GM12873 (cell line): Measurements from ENCODE around the gene PLAC1.

Experiments used
- TF ChIP-seq, protein P1 (sequence below): IDR thresholded peaks from 2 replicates; pipeline ENCODE4 v1.5.1; 2012; ENCODE audit warnings: low read depth, mild to moderate bottlenecking, moderate library complexity, low read length, control low read depth; ENCODE audit not compliant: insufficient read depth; ENCODE audit errors: missing control alignments

PLAC1 gene

DNA sequence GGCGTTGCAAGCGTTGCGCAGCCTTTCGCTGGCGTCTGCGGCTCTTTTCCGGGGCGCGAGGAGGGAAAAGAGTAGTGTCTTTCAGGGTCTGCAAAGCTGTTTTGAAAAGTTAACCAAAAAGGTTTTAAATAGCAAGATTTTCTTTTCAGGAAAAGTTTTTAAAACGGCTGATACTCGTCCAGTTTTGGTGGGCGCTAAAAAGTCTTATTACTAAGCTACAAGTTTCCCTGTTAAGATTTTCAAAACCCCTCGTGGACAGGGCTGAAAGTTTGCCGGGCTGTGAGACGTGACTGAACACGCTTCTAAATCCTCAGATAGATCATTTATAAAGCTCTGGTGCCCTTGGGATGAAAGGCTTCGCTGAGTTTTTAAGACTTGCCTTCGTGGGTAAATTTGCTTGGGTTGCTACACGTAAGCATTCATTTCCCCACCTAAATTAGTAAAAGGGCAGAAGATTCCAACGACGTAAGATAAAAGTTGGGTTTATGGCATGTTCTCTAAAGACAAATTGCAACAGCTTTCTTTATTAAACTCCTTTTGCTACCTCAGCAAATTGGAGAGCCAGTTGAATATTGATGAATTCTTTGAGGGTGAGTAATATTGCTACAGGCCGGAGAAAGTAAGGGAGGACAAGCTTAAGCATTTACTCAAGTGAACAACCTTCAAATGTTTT lies 106.8 kb downstream of the PLAC1 start:
- TF ChIP-seq, protein P1, sequence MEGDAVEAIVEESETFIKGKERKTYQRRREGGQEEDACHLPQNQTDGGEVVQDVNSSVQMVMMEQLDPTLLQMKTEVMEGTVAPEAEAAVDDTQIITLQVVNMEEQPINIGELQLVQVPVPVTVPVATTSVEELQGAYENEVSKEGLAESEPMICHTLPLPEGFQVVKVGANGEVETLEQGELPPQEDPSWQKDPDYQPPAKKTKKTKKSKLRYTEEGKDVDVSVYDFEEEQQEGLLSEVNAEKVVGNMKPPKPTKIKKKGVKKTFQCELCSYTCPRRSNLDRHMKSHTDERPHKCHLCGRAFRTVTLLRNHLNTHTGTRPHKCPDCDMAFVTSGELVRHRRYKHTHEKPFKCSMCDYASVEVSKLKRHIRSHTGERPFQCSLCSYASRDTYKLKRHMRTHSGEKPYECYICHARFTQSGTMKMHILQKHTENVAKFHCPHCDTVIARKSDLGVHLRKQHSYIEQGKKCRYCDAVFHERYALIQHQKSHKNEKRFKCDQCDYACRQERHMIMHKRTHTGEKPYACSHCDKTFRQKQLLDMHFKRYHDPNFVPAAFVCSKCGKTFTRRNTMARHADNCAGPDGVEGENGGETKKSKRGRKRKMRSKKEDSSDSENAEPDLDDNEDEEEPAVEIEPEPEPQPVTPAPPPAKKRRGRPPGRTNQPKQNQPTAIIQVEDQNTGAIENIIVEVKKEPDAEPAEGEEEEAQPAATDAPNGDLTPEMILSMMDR = no peak

DNA sequence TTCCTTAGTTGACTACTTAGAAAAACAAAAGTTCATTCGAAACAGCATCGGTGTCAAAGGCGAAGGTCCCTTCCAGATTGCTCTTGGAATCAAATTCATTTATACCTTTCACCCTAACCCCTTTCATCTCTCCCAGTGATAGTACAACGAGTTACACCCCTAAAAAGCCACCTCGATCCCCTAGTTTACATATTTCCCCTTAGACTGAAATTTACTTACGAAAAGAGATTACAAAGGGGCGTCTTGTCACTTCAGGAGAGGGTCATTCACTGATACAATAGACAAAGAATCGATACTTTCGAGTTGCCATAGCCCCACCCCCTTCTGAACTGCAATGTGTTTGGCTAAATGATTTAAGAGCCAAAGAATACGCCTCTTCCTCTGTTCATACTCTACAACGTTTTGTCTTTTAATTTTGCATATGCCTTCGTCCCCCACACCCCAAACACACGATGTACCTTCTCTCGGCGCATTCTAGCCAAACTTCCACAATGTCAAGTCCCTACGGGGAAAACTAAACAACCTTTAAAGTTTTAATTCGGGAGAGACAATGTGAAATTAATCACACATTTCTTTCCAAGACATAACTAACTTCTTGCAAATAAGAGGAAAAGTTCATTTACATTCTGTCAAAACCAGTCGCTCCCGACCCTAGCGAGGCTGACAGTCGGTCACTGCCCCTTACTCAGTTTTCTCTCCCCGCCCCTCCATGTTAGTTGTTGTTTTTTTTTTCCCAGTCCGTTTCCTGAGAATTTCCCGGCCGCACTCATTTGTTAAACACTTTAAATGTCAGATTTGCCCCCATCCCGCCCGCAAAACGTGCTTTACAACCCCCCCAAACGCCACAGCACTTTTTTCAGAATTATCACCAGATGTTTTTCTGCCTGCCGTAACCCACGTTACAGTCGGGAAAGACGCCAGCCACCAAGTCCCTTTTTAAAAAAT lies 109.7 kb downstream of the PLAC1 start:
- TF ChIP-seq, protein P1 = no peak

DNA sequence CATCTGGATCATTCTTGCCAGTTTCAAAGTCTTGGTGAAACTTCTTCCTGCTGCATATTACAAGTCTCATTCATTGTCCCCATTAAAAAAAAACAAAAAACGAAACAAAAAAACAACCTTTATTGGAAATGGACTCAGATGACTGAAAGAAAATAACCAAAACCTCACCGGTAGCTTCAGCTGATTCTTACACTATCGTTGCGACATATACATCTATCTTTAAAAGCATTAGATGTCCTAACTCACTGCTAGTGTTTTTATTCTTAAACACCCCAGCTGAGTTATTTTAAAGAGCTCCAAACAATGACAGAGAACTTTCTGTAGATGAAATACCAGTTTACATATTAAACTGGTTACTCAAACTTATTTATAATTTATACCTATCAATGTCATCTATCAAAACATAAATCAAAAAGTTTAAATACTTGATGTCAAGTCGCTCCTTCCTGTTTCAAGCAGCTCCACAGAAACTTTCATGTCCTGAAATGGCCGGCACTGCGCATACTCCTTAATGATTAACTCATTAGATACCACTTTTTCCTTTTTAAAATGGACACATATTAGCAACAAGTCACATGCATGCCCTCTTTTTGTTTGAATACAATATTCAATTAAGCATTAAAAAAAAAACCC lies 111.1 kb downstream of the PLAC1 start:
- TF ChIP-seq, protein P1 = no peak

DNA sequence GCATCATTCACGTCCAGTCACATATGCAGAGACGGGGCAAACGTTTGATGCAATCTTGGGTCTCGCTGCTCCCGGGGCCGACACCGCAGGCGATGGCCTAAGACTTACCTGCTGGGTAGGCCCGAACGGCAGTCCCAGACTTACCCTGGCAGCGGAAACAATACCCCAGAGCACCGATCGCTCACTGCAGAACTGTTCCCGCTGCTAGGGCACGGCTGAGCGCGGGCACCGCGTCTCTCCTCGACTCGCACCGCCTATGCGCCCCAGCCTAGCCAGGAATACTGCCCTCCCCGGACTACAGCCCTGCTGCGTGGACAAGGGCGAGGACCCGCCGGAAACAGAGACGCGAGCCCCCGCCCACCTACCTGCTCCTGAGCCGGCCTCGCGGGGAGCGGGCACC lies 112.1 kb downstream of the PLAC1 start:
- TF ChIP-seq, protein P1 = no peak

DNA sequence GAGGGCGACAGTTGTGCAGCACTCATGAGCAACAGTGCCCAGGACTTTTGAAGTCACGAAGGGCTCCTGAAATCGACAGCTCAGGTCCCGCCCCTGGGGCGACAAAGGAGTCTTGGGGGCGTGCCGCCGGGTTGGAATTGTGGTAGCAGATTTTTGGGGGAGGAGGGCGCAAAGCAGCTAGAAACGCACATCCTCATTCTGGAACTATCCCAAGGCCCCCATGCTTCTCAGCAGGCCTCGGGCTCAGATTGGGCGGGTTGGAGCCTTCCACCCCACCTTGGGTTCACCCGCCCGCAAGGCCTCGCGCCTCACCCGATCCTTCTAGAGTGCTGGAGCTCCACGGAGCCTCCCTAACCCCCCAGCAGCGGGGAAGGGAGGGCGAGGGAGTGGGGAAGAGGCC lies 112.8 kb downstream of the PLAC1 start:
- TF ChIP-seq, protein P1 = no peak

DNA sequence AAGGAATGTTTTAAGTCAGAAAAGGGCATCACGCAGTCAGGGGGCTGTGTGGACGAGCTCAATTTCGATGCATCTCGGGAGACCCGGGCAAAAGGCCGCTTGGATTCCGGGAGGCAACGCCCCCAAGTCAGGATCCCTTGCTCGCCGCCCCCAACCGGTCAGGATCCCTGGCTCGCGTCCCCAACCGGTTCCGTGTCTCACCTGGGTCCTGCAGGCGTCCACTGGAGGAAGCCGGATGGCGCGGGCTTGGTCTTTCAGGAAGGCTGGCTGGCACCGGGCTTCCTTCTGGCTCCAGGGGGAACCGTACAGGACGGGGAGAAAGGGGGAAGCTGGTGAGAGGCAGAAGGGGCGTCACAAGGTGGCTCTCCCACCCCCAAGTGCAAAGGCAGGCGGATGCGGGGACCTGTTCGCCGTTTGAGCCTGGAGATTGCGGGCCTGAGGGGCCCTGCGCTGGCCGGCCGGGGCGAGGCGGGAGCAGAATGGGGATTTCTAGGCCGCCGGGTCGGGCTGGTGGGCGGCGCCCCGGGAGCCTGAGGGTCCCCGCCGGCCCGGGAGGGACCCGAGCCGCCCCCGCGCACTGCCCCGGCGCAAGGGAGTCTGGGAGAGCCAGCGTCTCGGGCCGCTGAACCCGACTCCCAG lies 113.6 kb downstream of the PLAC1 start:
- TF ChIP-seq, protein P1 = no peak
